Measurements from ENCODE around the gene APP.

DNA sequence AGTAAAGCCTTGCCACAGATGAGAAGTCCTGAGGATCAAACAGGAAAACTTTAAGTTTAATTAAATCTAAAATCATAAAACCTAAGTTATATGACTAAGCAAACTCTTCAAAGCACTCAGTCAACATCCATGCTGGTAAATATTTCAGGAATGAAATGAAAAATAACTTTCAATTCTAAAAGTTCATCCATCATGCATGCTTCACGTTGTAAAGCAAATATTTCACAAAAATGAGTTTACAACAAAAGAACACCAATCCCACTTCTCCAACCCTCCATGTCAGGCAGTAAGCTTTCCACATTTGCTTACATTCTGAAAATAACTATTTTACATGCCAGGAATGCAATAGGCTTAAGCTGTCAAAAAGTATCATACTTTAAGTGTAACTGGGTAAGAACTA lies 16.8 kb downstream of the APP start:
- TF ChIP-seq POLR2A (IDR thresholded peaks at IDR 0.05; ENCODE audit: low read depth, low read length), result no peak
- no peak for TF ChIP-seq POLR2AphosphoS5 (IDR thresholded peaks at IDR 0.05; ENCODE audit: low read depth, low read length)
- no peak for TF ChIP-seq TAF1 (IDR thresholded peaks at IDR 0.05; ENCODE audit: low read depth, low read length)
- no peak for TF ChIP-seq SPI1 (IDR thresholded peaks at IDR 0.05; ENCODE audit: low read depth, low read length)
- no peak for TF ChIP-seq POU2F2 (IDR thresholded peaks at IDR 0.05; ENCODE audit: low read depth, low read length)

Data from GM12891 (cell line).